Measurements from ENCODE around the gene KISS1R.

DNA sequence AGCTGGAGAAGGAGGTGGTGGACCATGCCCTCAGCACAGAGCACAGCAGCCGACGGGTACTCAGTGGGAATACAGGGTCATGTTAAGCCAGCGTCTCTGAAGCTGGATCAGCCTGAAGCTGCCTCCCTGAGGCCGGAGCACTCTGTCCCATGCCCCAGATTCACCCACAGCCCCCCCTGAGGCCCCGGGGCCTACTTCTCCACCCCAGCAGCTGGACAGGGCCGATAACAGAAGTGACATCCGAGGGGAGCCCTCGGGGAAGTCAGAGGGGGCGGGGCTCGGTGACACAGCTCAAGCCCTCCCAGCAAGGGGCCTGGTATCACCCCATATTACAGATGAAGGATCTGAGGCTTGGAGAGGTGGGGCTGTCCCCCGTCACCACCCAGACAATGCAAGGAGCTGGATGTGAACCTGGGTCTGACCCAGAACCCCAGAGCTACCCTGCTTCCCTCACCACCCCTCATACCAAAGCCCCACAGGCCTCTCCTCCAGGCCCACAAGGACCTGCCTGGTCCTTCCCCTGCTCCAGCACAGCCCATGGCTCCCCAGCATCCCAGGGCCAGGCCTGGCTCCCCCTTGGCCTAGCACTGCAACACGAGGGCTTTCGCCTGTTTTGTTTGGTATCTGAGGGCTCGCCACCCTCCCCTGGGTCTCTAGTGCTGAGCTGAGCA lies 9.8 kb upstream of the KISS1R start:
- TF ChIP-seq, protein P1, sequence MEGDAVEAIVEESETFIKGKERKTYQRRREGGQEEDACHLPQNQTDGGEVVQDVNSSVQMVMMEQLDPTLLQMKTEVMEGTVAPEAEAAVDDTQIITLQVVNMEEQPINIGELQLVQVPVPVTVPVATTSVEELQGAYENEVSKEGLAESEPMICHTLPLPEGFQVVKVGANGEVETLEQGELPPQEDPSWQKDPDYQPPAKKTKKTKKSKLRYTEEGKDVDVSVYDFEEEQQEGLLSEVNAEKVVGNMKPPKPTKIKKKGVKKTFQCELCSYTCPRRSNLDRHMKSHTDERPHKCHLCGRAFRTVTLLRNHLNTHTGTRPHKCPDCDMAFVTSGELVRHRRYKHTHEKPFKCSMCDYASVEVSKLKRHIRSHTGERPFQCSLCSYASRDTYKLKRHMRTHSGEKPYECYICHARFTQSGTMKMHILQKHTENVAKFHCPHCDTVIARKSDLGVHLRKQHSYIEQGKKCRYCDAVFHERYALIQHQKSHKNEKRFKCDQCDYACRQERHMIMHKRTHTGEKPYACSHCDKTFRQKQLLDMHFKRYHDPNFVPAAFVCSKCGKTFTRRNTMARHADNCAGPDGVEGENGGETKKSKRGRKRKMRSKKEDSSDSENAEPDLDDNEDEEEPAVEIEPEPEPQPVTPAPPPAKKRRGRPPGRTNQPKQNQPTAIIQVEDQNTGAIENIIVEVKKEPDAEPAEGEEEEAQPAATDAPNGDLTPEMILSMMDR (IDR thresholded peaks at IDR 0.05): no peak
- TF ChIP-seq POLR2A (IDR thresholded peaks at IDR 0.05) (no peak), EP300 (IDR thresholded peaks at IDR 0.05) (no peak)
